Nephron progenitor cell (in vitro differentiated cells): ENCODE measurements around the gene CSF1R.

Source experiments
- DNase-seq: peaks from one replicate; pipeline ENCODE4 v3.0.0; 2021
- H3K27ac Mint-ChIP-seq: 2 replicates; pipeline ENCODE4 v1.8.0; 2021; ENCODE audit warnings: mild to moderate bottlenecking, moderate library complexity, mixed read lengths
- H3K27me3 Mint-ChIP-seq: 2 replicates; pipeline ENCODE4 v1.8.0; 2021; ENCODE audit warnings: mild to moderate bottlenecking, low read depth, mixed read lengths; ENCODE audit not compliant: poor library complexity
- H3K36me3 Mint-ChIP-seq: 2 replicates; pipeline ENCODE4 v1.8.0; 2021; ENCODE audit warnings: low read depth, mixed read lengths
- H3K4me1 Mint-ChIP-seq: 2 replicates; pipeline ENCODE4 v1.8.0; 2021; ENCODE audit warnings: mixed read lengths
- H3K4me3 Mint-ChIP-seq: 2 replicates; pipeline ENCODE4 v1.8.0; 2021; ENCODE audit warnings: mild to moderate bottlenecking, moderate library complexity, mixed read lengths
- H3K9me3 Mint-ChIP-seq: 2 replicates; pipeline ENCODE4 v1.8.0; 2021; ENCODE audit warnings: mild to moderate bottlenecking, moderate library complexity, mixed read lengths
- TF ChIP-seq, protein P1 (sequence below): fragments of 200-600 bp; sonication (generic); IDR thresholded peaks from 2 replicates; pipeline ENCODE4 v1.5.0; 2021; ENCODE audit warnings: antibody characterized with exemption

The CSF1R gene

DNA sequence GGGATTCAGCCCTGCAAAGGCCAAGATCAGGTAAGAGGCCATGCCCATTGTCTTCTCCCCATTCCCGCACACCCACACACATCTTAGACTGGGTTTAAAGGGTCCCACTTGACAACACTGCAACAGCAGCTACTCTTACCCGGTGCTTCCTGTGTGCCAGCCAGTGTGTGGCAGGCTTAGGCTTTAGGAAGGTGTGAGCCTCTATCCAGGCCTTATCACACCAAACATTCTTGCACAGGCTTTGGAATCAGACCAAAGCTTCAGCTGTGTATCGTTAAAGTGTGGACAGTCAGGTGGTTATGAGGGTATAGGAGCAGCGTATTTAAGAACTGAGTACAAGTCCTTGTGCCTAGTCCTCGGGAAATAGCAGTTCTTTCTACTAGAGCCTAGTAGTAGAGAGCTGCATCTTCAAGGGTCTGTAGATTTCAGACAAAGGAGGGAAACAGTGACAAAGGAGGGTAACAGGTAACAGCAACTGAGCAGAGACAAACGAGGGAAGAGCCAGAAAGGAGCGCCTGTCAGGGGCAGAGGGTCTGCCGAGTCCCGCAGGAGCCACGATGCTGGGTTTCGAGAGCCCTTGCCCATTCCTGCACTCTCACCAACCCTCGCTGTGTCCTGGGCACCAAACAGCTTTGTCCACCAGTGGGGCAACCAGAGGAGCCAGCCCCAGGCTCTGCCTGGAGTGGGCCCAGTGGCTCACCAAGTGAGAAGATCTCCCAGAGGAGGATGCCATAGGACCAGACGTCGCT, 30.9 kb downstream of the CSF1R start:
- no peaks in the 10 kb centered on the region for H3K9me3 Mint-ChIP-seq
- no peak for DNase-seq
- no peak overlapping the region for H3K4me3 Mint-ChIP-seq
- H3K27ac Mint-ChIP-seq, result no peak overlapping the region
- H3K36me3 Mint-ChIP-seq, result peaks cover 25% of the 10 kb centered on the region
- peaks cover 13% of the 10 kb centered on the region for H3K27me3 Mint-ChIP-seq
- TF ChIP-seq, protein P1, sequence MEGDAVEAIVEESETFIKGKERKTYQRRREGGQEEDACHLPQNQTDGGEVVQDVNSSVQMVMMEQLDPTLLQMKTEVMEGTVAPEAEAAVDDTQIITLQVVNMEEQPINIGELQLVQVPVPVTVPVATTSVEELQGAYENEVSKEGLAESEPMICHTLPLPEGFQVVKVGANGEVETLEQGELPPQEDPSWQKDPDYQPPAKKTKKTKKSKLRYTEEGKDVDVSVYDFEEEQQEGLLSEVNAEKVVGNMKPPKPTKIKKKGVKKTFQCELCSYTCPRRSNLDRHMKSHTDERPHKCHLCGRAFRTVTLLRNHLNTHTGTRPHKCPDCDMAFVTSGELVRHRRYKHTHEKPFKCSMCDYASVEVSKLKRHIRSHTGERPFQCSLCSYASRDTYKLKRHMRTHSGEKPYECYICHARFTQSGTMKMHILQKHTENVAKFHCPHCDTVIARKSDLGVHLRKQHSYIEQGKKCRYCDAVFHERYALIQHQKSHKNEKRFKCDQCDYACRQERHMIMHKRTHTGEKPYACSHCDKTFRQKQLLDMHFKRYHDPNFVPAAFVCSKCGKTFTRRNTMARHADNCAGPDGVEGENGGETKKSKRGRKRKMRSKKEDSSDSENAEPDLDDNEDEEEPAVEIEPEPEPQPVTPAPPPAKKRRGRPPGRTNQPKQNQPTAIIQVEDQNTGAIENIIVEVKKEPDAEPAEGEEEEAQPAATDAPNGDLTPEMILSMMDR, result no peak
- peaks cover 18% of the 10 kb centered on the region for H3K4me1 Mint-ChIP-seq

GRCh38 chr5:150054569-150054968, 31.8 kb downstream of the CSF1R start:
- Mint-ChIP-seq H3K27ac (no peak overlapping the region), H3K36me3 (peaks cover 28% of the 10 kb centered on the region), H3K9me3 (no peaks in the 10 kb centered on the region), H3K4me1 (peaks cover 16% of the 10 kb centered on the region), H3K27me3 (peaks cover 5% of the 10 kb centered on the region), H3K4me3 (no peak overlapping the region)
- DNase-seq, result no peak
- TF ChIP-seq, protein P1, result no peak

DNA sequence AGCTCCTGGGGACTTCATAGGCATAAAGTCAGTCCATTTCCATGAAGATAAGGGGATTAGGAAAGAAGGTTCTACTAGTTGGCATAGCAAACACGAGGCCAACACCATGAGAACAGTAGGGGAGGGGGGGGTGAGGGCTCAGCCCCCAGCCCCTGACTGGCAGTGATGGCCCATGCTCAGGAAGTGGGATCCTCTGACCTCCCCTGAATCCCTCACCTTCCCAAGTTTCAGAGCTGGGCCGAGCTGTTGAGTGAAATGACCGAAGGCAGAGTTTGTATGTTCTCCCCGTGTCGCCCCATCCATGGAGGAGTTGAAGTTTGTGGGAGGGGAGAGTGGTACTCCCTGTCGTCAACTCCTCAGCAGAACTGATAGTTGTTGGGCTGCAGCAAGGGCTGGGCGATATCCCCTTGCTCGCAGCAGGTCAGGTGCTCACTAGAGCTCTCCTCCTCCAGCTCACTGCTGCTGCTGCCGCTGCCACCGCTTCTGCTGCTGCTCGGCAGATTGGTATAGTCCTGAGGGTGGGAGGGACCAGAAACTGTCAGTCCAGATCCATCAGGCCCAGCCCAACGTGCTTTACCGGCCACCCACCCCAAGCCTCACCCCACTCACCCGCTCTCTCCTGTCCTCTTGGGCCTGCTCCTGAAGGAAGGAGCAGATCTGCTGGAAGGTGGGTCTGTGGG, 32.5 kb downstream of the CSF1R start:
- Mint-ChIP-seq H3K27ac (no peak overlapping the region), H3K36me3 (peaks cover 35% of the 10 kb centered on the region), H3K4me3 (no peak overlapping the region), H3K27me3 (peaks cover 3% of the 10 kb centered on the region), H3K4me1 (peaks cover 12% of the 10 kb centered on the region), H3K9me3 (no peaks in the 10 kb centered on the region)
- TF ChIP-seq, protein P1, result no peak
- DNase-seq, result no peak

GRCh38 chr5:150052956-150053712, 33.2 kb downstream of the CSF1R start:
- TF ChIP-seq, protein P1, result no peak
- DNase-seq, result no peak
- Mint-ChIP-seq H3K27me3 (no peaks in the 10 kb centered on the region), H3K4me3 (no peak overlapping the region), H3K4me1 (peaks cover 7% of the 10 kb centered on the region), H3K27ac (no peak overlapping the region), H3K36me3 (peaks cover 42% of the 10 kb centered on the region), H3K9me3 (no peaks in the 10 kb centered on the region)

DNA sequence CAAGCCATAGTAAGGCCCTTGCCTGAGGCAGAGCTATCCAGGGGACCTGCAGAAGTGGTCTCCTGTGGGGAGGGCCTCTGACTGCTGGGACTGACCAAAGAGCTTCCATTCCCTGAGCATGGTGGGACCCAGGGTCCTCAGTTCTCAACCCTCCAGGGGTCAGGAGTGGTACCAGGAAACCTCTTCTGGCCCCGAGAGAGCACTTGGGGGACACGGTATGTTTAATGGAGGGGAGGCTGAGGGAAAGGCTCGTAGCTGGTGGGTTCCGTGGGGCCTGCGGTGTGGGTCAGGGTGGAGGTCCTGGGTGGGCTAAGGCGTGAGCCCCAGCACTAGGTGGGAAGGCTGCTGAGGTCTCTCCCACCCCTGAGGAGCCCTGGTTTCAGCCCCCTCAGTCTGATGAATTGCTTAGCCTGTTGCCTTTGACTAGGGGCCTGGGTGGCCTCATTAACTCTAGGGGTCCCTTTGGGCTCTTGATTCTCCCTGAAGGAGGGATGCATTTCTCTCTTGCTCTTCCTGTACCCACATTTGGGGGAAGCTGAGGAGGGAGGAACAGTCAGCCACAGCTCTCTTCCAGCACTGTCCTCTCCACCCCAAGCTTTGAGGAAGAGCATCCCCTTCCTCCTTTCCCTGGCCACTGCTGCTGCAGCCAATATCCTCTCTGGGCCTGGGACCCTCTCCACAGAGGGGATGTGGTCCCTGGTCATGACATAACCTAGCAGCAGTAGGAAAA, 34.0 kb downstream of the CSF1R start:
- Mint-ChIP-seq H3K27me3 (no peaks in the 10 kb centered on the region), H3K4me1 (no peaks in the 10 kb centered on the region), H3K27ac (no peak overlapping the region), H3K9me3 (no peaks in the 10 kb centered on the region), H3K4me3 (no peak overlapping the region), H3K36me3 (peaks cover 42% of the 10 kb centered on the region)
- no peak for DNase-seq
- TF ChIP-seq, protein P1, result no peak
